GM23338 (cell line): Measurements from ENCODE around the gene CPNE4. TPM values are rescaled to one million over a fixed set of nuclear protein-coding genes. Genes with fewer than 3 reads are reported as not detected.

Experiments used
- ATAC-seq: fragments of 200-7000 bp; cut with Tn5 transposase; 3 replicates; pipeline ENCODE4 v1.9.1; 2020
- DNase-seq: peaks from one replicate; pipeline ENCODE4 v3.0.0-alpha.2; 2015; ENCODE audit warnings: low spot score
- H2AFZ ChIP-seq: fragments of 200-600 bp; sonication (generic); 2 replicates; pipeline ENCODE4 v1.8.0; 2016; ENCODE audit warnings: antibody characterized with exemption, mild to moderate bottlenecking, moderate library complexity
- H3F3A ChIP-seq: fragments of 200-600 bp; sonication (generic); replicated peaks from 2 replicates; pipeline ENCODE4 v1.8.0; 2017; ENCODE audit warnings: antibody characterized with exemption, mixed run types, low read depth
- H3K27ac ChIP-seq: fragments of 200-600 bp; sonication (generic); 2 replicates; pipeline ENCODE4 v1.6.1; 2016; ENCODE audit warnings: low read depth
- H3K27me3 ChIP-seq: fragments of 200-600 bp; sonication (generic); 2 replicates; pipeline ENCODE4 v1.8.0; 2016; ENCODE audit warnings: mild to moderate bottlenecking, mixed run types, moderate library complexity; ENCODE audit not compliant: insufficient read depth
- H3K36me3 ChIP-seq: fragments of 200-600 bp; sonication (generic); 2 replicates; pipeline ENCODE4 v1.8.0; 2016; ENCODE audit warnings: mild to moderate bottlenecking; ENCODE audit not compliant: insufficient read depth
- H3K4me1 ChIP-seq: fragments of 200-600 bp; sonication (generic); 2 replicates; pipeline ENCODE4 v1.8.0; 2016; ENCODE audit warnings: mild to moderate bottlenecking, moderate library complexity; ENCODE audit not compliant: insufficient read depth
- H3K4me2 ChIP-seq: fragments of 200-600 bp; sonication (generic); 2 replicates; pipeline ENCODE4 v1.7.1; 2017; ENCODE audit warnings: mixed run types
- H3K4me3 ChIP-seq: fragments of 200-600 bp; sonication (generic); 2 replicates; pipeline ENCODE4 v1.6.1; 2016; ENCODE audit warnings: mixed run types
- H3K79me2 ChIP-seq: fragments of 200-600 bp; sonication (generic); replicated peaks from 2 replicates; pipeline ENCODE4 v1.8.0; 2017; ENCODE audit warnings: mild to moderate bottlenecking; ENCODE audit not compliant: insufficient read depth
- H3K9me2 ChIP-seq: fragments of 200-600 bp; sonication (generic); 2 replicates; pipeline ENCODE4 v1.8.0; 2017; ENCODE audit not compliant: insufficient read depth
- H4K20me1 ChIP-seq: fragments of 200-600 bp; sonication (generic); replicated peaks from 2 replicates; pipeline ENCODE4 v1.8.0; 2017; ENCODE audit warnings: mild to moderate bottlenecking; ENCODE audit not compliant: insufficient read depth
- H3K27ac Mint-ChIP-seq: 2 replicates; pipeline ENCODE4 v1.8.0; 2020; ENCODE audit warnings: inconsistent platforms, mild to moderate bottlenecking, moderate library complexity, mixed read lengths
- H3K27me3 Mint-ChIP-seq: 3 replicates; pipeline ENCODE4 v1.8.0; 2022; ENCODE audit warnings: low read depth, mild to moderate bottlenecking, moderate library complexity, mixed read lengths, inconsistent platforms; ENCODE audit not compliant: insufficient read depth, poor library complexity
- H3K36me3 Mint-ChIP-seq: 3 replicates; pipeline ENCODE4 v1.8.0; 2021; ENCODE audit warnings: low read depth, mild to moderate bottlenecking, inconsistent platforms, moderate library complexity, mixed read lengths
- H3K4me1 Mint-ChIP-seq: 3 replicates; pipeline ENCODE4 v1.8.0; 2020; ENCODE audit warnings: mild to moderate bottlenecking, inconsistent platforms, mixed read lengths
- H3K4me3 Mint-ChIP-seq: 3 replicates; pipeline ENCODE4 v1.8.0; 2021; ENCODE audit warnings: moderate library complexity, mild to moderate bottlenecking, inconsistent platforms, mixed read lengths
- H3K9me3 Mint-ChIP-seq: 3 replicates; pipeline ENCODE4 v1.8.0; 2020; ENCODE audit warnings: moderate library complexity, mild to moderate bottlenecking, inconsistent platforms, mixed read lengths
- EZH2 ChIP-seq: fragments of 200-600 bp; sonication (generic); IDR thresholded peaks from one replicate; pipeline ENCODE4 v1.8.0; 2017; ENCODE audit warnings: antibody characterized with exemption, mild to moderate bottlenecking, low read depth; ENCODE audit not compliant: unreplicated experiment
- EZH2phosphoT487 ChIP-seq: fragments of 200-600 bp; sonication (generic); IDR thresholded peaks from one replicate; pipeline ENCODE4 v1.8.1; 2018; ENCODE audit warnings: antibody characterized with exemption; ENCODE audit not compliant: unreplicated experiment
- JUNB ChIP-seq: IDR thresholded peaks from one replicate; pipeline ENCODE4 v1.6.1; 2016; ENCODE audit warnings: antibody characterized with exemption; ENCODE audit not compliant: unreplicated experiment
- NANOG ChIP-seq: IDR thresholded peaks from 2 replicates; pipeline ENCODE4 v1.6.1; 2016; ENCODE audit warnings: antibody characterized with exemption, borderline replicate concordance
- POLR2AphosphoS5 ChIP-seq: IDR thresholded peaks from 2 replicates; pipeline ENCODE4 v1.6.1; 2016; ENCODE audit warnings: antibody characterized with exemption, low read depth
- polyA plus RNA-seq: library from polyadenylated mRNA; unstranded; fragments of >200 nt; fragmentation: Nextera tagmentation; extraction: Ambion mirVana; gene quantifications from 2 replicates; pipeline ENCODE4 v1.2.1, GENCODE V29; 2016
- total RNA-seq: library from RNA; depleted of rRNA; stranded (reverse); fragments of >200 nt; shearing (Covaris generic); gene quantifications from 2 replicates; pipeline ENCODE4 v1.2.3, GENCODE V29; 2014
- TF ChIP-seq, protein P1 (sequence below): fragments of 250-450 bp; sonication (Bioruptor Pico); IDR thresholded peaks from 2 replicates; pipeline ENCODE4 v1.5.0; 2020; ENCODE audit warnings: mild to moderate bottlenecking, moderate library complexity
- TF ChIP-seq, protein P2 (sequence below), 2 experiments: fragments of 200-600 bp in 1 of 2; sonication (generic) in 1 of 2; conservative IDR thresholded peaks; 2 replicates each; pipeline versions ENCODE4 v1.5.1 to v1.6.1; 2016 to 2017; ENCODE audit warnings: antibody characterized with exemption in 2 of 2, low read depth in 2 of 2, mild to moderate bottlenecking in 2 of 2, moderate library complexity in 1 of 2
- TF ChIP-seq, protein P3 (sequence below): IDR thresholded peaks from 2 replicates; pipeline ENCODE4 v1.6.1; 2016; ENCODE audit warnings: antibody characterized with exemption

Gene CPNE4
- total and polyA plus RNA-seq, 2 experiments from 2014 or later = 2.0 to 6.5 TPM

DNA sequence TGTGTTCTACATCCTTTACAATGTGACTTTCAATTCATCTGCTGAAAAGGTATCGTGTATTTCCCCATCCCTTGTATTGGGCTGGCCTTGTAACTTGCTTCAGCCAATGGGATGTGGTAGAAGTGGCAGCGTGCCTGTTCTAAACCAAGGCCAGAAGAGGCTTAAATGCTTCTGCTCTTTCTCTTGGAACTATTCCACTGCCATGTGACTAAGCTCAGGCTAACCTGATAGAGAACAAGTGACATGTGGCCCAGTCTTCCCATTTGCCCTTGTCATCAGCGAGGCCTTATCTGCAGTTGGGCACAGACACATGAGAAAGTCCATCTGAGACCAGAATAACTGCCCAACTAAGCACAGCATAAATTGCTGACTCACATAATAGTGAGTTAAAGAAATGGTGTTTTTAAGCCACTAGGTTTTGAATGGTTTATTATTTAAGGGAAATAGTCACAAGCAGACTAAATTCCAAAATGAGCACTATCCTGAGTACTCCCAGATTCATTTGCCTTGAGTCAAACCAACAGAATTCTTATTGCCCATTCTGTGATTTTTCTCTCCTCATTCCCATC is 230.2 kb downstream of the CPNE4 start (continued):
- TF ChIP-seq, protein P1, sequence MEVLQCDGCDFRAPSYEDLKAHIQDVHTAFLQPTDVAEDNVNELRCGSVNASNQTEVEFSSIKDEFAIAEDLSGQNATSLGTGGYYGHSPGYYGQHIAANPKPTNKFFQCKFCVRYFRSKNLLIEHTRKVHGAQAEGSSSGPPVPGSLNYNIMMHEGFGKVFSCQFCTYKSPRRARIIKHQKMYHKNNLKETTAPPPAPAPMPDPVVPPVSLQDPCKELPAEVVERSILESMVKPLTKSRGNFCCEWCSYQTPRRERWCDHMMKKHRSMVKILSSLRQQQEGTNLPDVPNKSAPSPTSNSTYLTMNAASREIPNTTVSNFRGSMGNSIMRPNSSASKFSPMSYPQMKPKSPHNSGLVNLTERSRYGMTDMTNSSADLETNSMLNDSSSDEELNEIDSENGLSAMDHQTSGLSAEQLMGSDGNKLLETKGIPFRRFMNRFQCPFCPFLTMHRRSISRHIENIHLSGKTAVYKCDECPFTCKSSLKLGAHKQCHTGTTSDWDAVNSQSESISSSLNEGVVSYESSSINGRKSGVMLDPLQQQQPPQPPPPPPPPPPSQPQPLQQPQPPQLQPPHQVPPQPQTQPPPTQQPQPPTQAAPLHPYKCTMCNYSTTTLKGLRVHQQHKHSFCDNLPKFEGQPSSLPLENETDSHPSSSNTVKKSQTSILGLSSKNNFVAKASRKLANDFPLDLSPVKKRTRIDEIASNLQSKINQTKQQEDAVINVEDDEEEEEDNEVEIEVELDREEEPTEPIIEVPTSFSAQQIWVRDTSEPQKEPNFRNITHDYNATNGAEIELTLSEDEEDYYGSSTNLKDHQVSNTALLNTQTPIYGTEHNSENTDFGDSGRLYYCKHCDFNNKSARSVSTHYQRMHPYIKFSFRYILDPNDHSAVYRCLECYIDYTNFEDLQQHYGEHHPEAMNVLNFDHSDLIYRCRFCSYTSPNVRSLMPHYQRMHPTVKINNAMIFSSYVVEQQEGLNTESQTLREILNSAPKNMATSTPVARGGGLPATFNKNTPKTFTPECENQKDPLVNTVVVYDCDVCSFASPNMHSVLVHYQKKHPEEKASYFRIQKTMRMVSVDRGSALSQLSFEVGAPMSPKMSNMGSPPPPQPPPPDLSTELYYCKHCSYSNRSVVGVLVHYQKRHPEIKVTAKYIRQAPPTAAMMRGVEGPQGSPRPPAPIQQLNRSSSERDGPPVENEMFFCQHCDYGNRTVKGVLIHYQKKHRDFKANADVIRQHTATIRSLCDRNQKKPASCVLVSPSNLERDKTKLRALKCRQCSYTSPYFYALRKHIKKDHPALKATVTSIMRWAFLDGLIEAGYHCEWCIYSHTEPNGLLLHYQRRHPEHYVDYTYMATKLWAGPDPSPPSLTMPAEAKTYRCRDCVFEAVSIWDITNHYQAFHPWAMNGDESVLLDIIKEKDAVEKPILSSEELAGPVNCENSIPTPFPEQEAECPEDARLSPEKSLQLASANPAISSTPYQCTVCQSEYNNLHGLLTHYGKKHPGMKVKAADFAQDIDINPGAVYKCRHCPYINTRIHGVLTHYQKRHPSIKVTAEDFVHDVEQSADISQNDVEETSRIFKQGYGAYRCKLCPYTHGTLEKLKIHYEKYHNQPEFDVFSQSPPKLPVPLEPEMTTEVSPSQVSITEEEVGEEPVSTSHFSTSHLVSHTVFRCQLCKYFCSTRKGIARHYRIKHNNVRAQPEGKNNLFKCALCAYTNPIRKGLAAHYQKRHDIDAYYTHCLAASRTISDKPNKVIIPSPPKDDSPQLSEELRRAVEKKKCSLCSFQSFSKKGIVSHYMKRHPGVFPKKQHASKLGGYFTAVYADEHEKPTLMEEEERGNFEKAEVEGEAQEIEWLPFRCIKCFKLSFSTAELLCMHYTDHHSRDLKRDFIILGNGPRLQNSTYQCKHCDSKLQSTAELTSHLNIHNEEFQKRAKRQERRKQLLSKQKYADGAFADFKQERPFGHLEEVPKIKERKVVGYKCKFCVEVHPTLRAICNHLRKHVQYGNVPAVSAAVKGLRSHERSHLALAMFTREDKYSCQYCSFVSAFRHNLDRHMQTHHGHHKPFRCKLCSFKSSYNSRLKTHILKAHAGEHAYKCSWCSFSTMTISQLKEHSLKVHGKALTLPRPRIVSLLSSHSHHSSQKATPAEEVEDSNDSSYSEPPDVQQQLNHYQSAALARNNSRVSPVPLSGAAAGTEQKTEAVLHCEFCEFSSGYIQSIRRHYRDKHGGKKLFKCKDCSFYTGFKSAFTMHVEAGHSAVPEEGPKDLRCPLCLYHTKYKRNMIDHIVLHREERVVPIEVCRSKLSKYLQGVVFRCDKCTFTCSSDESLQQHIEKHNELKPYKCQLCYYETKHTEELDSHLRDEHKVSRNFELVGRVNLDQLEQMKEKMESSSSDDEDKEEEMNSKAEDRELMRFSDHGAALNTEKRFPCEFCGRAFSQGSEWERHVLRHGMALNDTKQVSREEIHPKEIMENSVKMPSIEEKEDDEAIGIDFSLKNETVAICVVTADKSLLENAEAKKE (CRISPR knock-in tag) = no peak
- no peak for TF ChIP-seq NANOG
- TF ChIP-seq POLR2AphosphoS5 = no peak
- no peak for TF ChIP-seq EZH2phosphoT487
- TF ChIP-seq, protein P2, sequence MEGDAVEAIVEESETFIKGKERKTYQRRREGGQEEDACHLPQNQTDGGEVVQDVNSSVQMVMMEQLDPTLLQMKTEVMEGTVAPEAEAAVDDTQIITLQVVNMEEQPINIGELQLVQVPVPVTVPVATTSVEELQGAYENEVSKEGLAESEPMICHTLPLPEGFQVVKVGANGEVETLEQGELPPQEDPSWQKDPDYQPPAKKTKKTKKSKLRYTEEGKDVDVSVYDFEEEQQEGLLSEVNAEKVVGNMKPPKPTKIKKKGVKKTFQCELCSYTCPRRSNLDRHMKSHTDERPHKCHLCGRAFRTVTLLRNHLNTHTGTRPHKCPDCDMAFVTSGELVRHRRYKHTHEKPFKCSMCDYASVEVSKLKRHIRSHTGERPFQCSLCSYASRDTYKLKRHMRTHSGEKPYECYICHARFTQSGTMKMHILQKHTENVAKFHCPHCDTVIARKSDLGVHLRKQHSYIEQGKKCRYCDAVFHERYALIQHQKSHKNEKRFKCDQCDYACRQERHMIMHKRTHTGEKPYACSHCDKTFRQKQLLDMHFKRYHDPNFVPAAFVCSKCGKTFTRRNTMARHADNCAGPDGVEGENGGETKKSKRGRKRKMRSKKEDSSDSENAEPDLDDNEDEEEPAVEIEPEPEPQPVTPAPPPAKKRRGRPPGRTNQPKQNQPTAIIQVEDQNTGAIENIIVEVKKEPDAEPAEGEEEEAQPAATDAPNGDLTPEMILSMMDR (conservative IDR thresholded peaks at IDR 0.05; ENCODE audit: low read depth in 2 of 2) = no peak
- TF ChIP-seq JUNB = no peak
- TF ChIP-seq EZH2 = no peak

DNA sequence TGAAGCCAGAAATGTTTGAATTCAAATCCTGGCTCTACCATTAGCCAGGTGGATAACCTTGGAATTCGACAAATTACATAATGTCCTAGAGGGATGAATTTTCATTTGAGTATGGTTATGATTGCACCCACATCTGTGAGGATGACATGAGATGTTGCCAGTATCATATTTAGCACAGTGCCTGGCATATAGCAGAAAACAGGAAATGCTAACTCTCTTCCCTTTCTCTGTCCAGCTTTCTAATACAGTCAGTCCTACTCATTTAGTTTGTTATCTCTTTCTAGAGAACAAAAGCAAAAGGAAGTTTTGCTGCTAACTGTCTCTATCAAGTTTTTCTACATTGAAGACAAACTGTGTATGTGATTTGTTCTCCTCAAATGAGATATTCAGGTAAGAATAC is 231.7 kb downstream of the CPNE4 start:
- no peak overlapping the region for H3K27ac Mint-ChIP-seq
- no peaks in the 10 kb centered on the region for H3K79me2 ChIP-seq
- no peaks in the 10 kb centered on the region for H4K20me1 ChIP-seq
- no peak overlapping the region for H2AFZ ChIP-seq
- H3K36me3 Mint-ChIP-seq = no peaks in the 10 kb centered on the region
- H3K9me2 ChIP-seq = no peaks in the 10 kb centered on the region
- H3K27ac ChIP-seq = no peak overlapping the region
- no peak overlapping the region for H3K4me3 Mint-ChIP-seq
- H3K9me3 Mint-ChIP-seq = no peaks in the 10 kb centered on the region
- H3K4me2 ChIP-seq = no peak overlapping the region
- DNase-seq (no peak), ATAC-seq (no peak)
- H3K27me3 ChIP-seq = no peaks in the 10 kb centered on the region; the same call in 1 of the 2 replicates
- peaks cover 3% of the 10 kb centered on the region for H3K27me3 Mint-ChIP-seq
- H3K4me1 Mint-ChIP-seq = peaks cover 13% of the 10 kb centered on the region
- no peaks in the 10 kb centered on the region for H3K36me3 ChIP-seq
- peaks cover 5% of the 10 kb centered on the region for H3K4me1 ChIP-seq
- no peaks in the 10 kb centered on the region for H3F3A ChIP-seq
- no peak overlapping the region for H3K4me3 ChIP-seq
- TF ChIP-seq NANOG = no peak
- no peak for TF ChIP-seq POLR2AphosphoS5
- TF ChIP-seq, protein P3, sequence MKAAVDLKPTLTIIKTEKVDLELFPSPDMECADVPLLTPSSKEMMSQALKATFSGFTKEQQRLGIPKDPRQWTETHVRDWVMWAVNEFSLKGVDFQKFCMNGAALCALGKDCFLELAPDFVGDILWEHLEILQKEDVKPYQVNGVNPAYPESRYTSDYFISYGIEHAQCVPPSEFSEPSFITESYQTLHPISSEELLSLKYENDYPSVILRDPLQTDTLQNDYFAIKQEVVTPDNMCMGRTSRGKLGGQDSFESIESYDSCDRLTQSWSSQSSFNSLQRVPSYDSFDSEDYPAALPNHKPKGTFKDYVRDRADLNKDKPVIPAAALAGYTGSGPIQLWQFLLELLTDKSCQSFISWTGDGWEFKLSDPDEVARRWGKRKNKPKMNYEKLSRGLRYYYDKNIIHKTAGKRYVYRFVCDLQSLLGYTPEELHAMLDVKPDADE = no peak
